SU-DHL-6 (cell line): Measurements from ENCODE around the gene FLT1.

Source experiments
- H2AFZ ChIP-seq: fragments of 200-600 bp; sonication (generic); 2 replicates; pipeline ENCODE4 v1.6.1; 2014; ENCODE audit warnings: low read depth, mild to moderate bottlenecking, moderate library complexity, mixed read lengths, antibody characterized with exemption, low read length; ENCODE audit not compliant: severe bottlenecking
- H3F3A ChIP-seq: fragments of 200-600 bp; shearing (Covaris generic); 2 replicates; pipeline ENCODE4 v1.6.0; 2016; ENCODE audit warnings: antibody characterized with exemption, mild to moderate bottlenecking; ENCODE audit not compliant: insufficient read depth
- H3K27ac ChIP-seq: fragments of 200-600 bp; sonication (generic); 2 replicates; pipeline ENCODE4 v1.5.1; 2016; ENCODE audit warnings: low read depth, mild to moderate bottlenecking, low read length, moderate library complexity, mixed read lengths
- H3K27me3 ChIP-seq: fragments of 200-600 bp; sonication (generic), shearing (Covaris generic); 2 replicates; pipeline ENCODE4 v1.6.0; 2014; ENCODE audit warnings: mild to moderate bottlenecking, low read length
- H3K36me3 ChIP-seq: fragments of 200-600 bp; sonication (generic); 2 replicates; pipeline ENCODE4 v1.6.1; 2014; ENCODE audit warnings: mild to moderate bottlenecking, low read length, mixed read lengths
- H3K4me2 ChIP-seq: fragments of 300-600, 200-600 bp; shearing (Covaris generic), sonication (generic); 2 replicates; pipeline ENCODE4 v1.6.0; 2014; ENCODE audit warnings: low read length, low read depth, mild to moderate bottlenecking; ENCODE audit not compliant: poor library complexity, severe bottlenecking
- H3K4me3 ChIP-seq: fragments of 200-600 bp; sonication (generic); 2 replicates; pipeline ENCODE4 v1.5.1; 2014; ENCODE audit warnings: antibody characterized with exemption, low read length, mild to moderate bottlenecking, mixed read lengths; ENCODE audit not compliant: insufficient read depth, poor library complexity, severe bottlenecking
- H3K79me2 ChIP-seq: fragments of 200-600 bp; sonication (generic); 2 replicates; pipeline ENCODE4 v1.6.1; 2014; ENCODE audit warnings: mild to moderate bottlenecking, low read length, moderate library complexity; ENCODE audit not compliant: insufficient read depth
- H3K9ac ChIP-seq: fragments of 200-600 bp; sonication (generic); 2 replicates; pipeline ENCODE4 v1.7.0; 2014; ENCODE audit warnings: mild to moderate bottlenecking, low read length
- H3K9me2 ChIP-seq: fragments of 200-600 bp; sonication (generic); replicated peaks from 2 replicates; pipeline ENCODE4 v1.6.1; 2014; ENCODE audit warnings: low read length; ENCODE audit not compliant: insufficient read depth
- H3K9me3 ChIP-seq: fragments of 200-600 bp; sonication (generic); 2 replicates; pipeline ENCODE4 v1.6.1; 2014; ENCODE audit warnings: low read length, mixed read lengths; ENCODE audit not compliant: insufficient read depth
- H4K20me1 ChIP-seq: fragments of 200-600 bp; sonication (generic); 2 replicates; pipeline ENCODE4 v1.6.1; 2014; ENCODE audit warnings: low read depth, mild to moderate bottlenecking, antibody characterized with exemption, low read length, moderate library complexity, mixed read lengths
- CTCF ChIP-seq: fragments of 200-600 bp; sonication (generic); IDR thresholded peaks from one replicate; pipeline ENCODE4 v1.5.1; 2017; ENCODE audit warnings: antibody characterized with exemption, mild to moderate bottlenecking, low read length, moderate library complexity; ENCODE audit not compliant: insufficient read depth, poor library complexity, severe bottlenecking
- EZH2phosphoT487 ChIP-seq: fragments of 200-600 bp; sonication (generic), shearing (Covaris generic); conservative IDR thresholded peaks from 2 replicates; pipeline ENCODE4 v1.6.1; 2018; ENCODE audit warnings: mild to moderate bottlenecking, antibody characterized with exemption, low read length, moderate library complexity, mixed read lengths

The FLT1 gene

GRCh38 chr13:28410096-28410495 lies 84.8 kb downstream of the FLT1 start:
- Histone ChIP-seq H3K27ac (no peak overlapping the region), H3K9ac (no peak overlapping the region), H3K27me3 (no peaks in the 10 kb centered on the region), H3K36me3 (no peaks in the 10 kb centered on the region), H3F3A (no peaks in the 10 kb centered on the region), H3K9me2 (no peaks in the 10 kb centered on the region), H3K4me2 (no peak overlapping the region), H3K4me3 (no peak overlapping the region), H3K79me2 (no peaks in the 10 kb centered on the region), H2AFZ (no peak overlapping the region), H3K9me3 (no peaks in the 10 kb centered on the region), H4K20me1 (no peaks in the 10 kb centered on the region)
- TF ChIP-seq EZH2phosphoT487 = no peak
- TF ChIP-seq CTCF = no peak

- Histone ChIP-seq H3F3A (no peaks in the 10 kb centered on the region), H3K9me3 (no peaks in the 10 kb centered on the region), H3K79me2 (no peaks in the 10 kb centered on the region), H3K27me3 (no peaks in the 10 kb centered on the region), H3K36me3 (no peaks in the 10 kb centered on the region), H3K4me3 (no peak overlapping the region), H3K9me2 (no peaks in the 10 kb centered on the region), H4K20me1 (no peaks in the 10 kb centered on the region), H3K9ac (no peak overlapping the region), H3K4me2 (no peak overlapping the region), H3K27ac (no peak overlapping the region), H2AFZ (no peak overlapping the region)
- TF ChIP-seq EZH2phosphoT487 (no peak), CTCF (no peak)
These were observed 85.3 kb downstream of the FLT1 start for GRCh38 chr13:28409648-28410047.

- Histone ChIP-seq H3K27me3 (no peaks in the 10 kb centered on the region), H3K4me2 (no peak overlapping the region), H3K9me3 (no peaks in the 10 kb centered on the region), H3K9me2 (no peaks in the 10 kb centered on the region), H3K9ac (no peak overlapping the region), H3K4me3 (no peak overlapping the region), H3K27ac (no peak overlapping the region), H4K20me1 (no peaks in the 10 kb centered on the region), H3F3A (no peaks in the 10 kb centered on the region), H2AFZ (no peak overlapping the region), H3K36me3 (no peaks in the 10 kb centered on the region), H3K79me2 (no peaks in the 10 kb centered on the region)
- TF ChIP-seq CTCF = no peak
- no peak for TF ChIP-seq EZH2phosphoT487
These were observed 86.1 kb downstream of the FLT1 start for GRCh38 chr13:28408863-28409262.
